NB4 (cell line): Measurements from ENCODE around the gene MAD1L1.

ENCODE experiments used
- DNase-seq: peaks from one replicate; pipeline ENCODE4 v3.0.0; 2010; ENCODE audit warnings: low read depth
- H3K4me3 ChIP-seq: one replicate; pipeline ENCODE4 v1.5.1; 2011; ENCODE audit warnings: mild to moderate bottlenecking, low read depth, low read length, moderate library complexity
- CTCF ChIP-seq: IDR thresholded peaks from one replicate; pipeline ENCODE4 v1.5.1; 2012; ENCODE audit warnings: low read depth, low read length
- MYC ChIP-seq: IDR thresholded peaks from 2 replicates; pipeline ENCODE4 v1.6.1; 2011; ENCODE audit warnings: low read depth, low read length
- POLR2A ChIP-seq: IDR thresholded peaks from 2 replicates; pipeline ENCODE4 v1.6.1; 2011; ENCODE audit warnings: mild to moderate bottlenecking; ENCODE audit not compliant: insufficient read length; ENCODE audit errors: extremely low read depth
- TF ChIP-seq, protein P1 (sequence below): IDR thresholded peaks from 2 replicates; pipeline ENCODE4 v1.6.1; 2011; ENCODE audit warnings: low read depth, low read length

Gene MAD1L1

GRCh38 chr7:2072798-2073197 is 159.9 kb downstream of the MAD1L1 start:
- DNase-seq, result no peak
- no peak for TF ChIP-seq POLR2A
- TF ChIP-seq CTCF, result no peak
- no peak for TF ChIP-seq MYC
- TF ChIP-seq, protein P1, sequence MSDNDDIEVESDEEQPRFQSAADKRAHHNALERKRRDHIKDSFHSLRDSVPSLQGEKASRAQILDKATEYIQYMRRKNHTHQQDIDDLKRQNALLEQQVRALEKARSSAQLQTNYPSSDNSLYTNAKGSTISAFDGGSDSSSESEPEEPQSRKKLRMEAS, result no peak
- no peak overlapping the region for H3K4me3 ChIP-seq

DNA sequence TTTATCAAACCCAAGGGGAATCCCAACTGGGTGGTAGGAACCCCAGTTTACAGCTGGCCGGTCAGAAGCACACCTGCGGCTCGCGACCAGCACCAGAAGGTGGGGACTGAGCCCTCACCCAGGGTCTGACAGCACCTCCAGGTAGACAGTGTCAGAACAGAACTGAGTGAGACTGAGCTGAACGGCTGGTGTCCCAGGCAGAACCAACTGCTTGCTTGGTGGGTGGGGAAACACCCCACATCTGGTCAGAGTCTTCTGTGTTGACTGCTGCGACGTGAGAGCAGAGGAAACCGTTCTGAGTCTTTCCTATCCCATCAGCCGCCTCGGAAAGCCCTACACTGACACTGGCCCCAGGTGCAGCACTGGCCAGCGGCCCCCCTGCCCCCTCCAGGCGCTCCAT is 160.7 kb downstream of the MAD1L1 start:
- no peak overlapping the region for H3K4me3 ChIP-seq
- TF ChIP-seq MYC (no peak), POLR2A (no peak), CTCF (no peak)
- TF ChIP-seq, protein P1, result no peak

GRCh38 chr7:2071133-2071832 is 161.5 kb downstream of the MAD1L1 start:
- TF ChIP-seq, protein P1, result no peak
- no peak for TF ChIP-seq CTCF
- no peak for TF ChIP-seq POLR2A
- no peak for TF ChIP-seq MYC
- no peak for DNase-seq
- H3K4me3 ChIP-seq, result no peak overlapping the region

More for the DNA sequence above, 160.7 kb downstream of the MAD1L1 start:
- DNase-seq, result no peak

- DNase-seq, result no peak
- TF ChIP-seq CTCF, result no peak
- TF ChIP-seq POLR2A, result no peak
- no peak for TF ChIP-seq MYC
- TF ChIP-seq, protein P1, result no peak
- H3K4me3 ChIP-seq, result no peak overlapping the region
Observed at GRCh38 chr7:2070151-2070763, 162.5 kb downstream of the MAD1L1 start.

- TF ChIP-seq MYC (no peak), CTCF (no peak), POLR2A (no peak)
- TF ChIP-seq, protein P1, result no peak
- no peak overlapping the region for H3K4me3 ChIP-seq
- DNase-seq, result no peak
Observed at GRCh38 chr7:2069472-2069860, 163.3 kb downstream of the MAD1L1 start.
